GM12872 (cell line): Measurements from ENCODE around the gene RING1.

Experiments used
- TF ChIP-seq, protein P1 (sequence below): IDR thresholded peaks from 3 replicates; pipeline ENCODE4 v1.5.1; 2011; ENCODE audit warnings: low read depth, mild to moderate bottlenecking, low read length, moderate library complexity; ENCODE audit not compliant: insufficient read depth

The RING1 gene

DNA sequence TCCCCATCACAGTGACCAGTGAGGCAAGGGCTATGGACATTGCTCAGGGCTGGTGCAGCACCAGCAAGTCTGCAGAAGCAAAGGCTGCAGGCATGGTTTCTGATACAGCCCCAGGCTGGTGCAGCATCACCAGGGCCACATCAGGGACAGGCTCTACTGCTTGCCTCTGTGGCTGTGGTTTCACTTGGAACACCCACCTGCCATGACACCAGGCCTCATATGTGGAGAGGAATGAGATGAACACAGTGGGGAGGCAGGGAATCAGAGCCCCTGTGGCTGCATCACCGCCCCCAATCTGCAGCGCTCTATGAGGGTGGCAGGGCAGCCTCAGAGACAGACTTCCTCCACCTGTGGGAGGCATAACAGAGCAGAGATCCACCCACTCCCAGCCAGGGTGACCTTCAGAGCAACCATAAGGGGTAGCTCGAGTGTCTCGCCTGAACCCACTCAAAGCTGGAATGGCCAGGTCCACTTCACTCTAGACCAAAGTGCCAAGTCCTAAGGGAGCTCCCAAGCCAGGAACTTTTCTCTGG, 7.9 kb downstream of the RING1 start:
- TF ChIP-seq, protein P1, sequence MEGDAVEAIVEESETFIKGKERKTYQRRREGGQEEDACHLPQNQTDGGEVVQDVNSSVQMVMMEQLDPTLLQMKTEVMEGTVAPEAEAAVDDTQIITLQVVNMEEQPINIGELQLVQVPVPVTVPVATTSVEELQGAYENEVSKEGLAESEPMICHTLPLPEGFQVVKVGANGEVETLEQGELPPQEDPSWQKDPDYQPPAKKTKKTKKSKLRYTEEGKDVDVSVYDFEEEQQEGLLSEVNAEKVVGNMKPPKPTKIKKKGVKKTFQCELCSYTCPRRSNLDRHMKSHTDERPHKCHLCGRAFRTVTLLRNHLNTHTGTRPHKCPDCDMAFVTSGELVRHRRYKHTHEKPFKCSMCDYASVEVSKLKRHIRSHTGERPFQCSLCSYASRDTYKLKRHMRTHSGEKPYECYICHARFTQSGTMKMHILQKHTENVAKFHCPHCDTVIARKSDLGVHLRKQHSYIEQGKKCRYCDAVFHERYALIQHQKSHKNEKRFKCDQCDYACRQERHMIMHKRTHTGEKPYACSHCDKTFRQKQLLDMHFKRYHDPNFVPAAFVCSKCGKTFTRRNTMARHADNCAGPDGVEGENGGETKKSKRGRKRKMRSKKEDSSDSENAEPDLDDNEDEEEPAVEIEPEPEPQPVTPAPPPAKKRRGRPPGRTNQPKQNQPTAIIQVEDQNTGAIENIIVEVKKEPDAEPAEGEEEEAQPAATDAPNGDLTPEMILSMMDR, result no peak

DNA sequence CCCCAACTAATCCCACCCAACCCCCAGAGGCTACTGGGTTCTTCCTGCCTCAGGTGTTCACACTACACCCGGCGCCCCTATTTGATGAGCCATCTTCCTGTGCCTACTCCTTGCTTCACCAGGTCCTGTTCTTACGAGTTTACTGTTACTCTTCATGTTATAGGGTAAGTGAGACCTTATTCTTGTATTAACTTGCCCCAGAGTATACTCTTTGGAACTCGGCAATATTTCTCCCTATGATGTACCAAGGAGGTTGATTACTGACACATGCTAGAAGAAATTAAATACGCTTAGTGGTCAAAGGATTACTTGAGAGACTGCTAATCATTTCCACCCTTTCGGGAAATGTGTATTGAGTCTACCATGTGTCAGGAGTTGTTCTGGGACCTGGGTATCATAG, 8.9 kb downstream of the RING1 start:
- TF ChIP-seq, protein P1, result no peak

DNA sequence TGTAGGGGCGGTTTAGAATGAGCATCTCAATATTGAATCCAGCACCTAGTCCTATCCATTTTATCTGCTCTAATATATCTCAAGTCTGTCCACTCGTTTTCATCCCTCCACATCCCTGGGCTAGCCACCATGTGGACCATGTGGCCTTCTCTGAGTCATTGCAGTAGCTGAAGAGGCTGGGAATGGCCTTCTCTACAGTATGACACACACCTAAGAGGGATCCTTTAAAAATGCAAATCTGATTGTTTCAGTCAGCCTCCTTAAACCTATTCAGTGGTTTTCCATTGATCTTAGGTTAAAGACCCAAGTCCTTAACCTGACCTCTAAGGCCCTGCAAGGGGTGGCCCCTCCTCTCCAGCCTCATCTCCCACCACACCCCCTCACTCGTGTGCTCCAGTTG, 9.4 kb downstream of the RING1 start:
- TF ChIP-seq, protein P1, result no peak

DNA sequence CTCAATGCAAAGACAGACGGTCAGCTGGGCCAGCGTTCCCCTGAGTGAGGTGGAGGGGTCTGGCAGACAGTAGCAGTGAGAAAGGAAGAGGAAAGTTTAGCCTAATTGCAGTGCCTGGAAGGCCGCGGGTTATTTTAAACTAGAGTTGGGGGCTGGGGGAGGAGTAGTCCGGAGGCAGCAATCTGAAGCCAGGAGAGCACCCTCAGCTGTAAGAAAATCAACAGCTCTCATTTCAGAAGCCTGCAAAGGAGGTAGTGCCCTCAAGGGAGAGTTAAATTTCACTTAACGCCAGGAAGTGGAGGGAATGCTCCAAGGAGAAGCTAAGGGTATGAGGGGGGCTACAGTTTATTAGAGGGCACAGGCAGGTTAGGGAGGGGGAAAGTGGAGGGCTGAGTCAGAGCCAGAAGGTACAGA, 26.9 kb downstream of the RING1 start:
- TF ChIP-seq, protein P1, result no peak

DNA sequence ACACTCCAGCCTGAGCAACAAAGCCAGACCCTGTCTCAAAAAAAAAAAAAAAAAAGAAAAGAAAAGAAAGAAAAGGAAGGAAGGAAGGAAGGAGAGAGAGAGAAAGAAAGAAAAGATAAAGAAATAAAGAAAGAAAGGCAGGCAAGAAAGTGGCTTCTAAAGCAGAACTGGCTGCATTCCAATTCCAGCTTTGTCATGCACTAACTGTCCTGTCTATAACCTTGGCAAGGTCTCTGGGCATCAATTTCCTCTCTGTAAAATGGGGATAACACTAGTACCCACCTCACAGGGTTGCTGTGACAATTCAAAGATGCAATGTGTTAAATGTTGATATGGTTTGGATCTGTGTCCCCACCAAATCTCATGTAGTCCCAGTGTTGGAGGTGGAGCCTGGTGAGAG, 28.0 kb downstream of the RING1 start:
- TF ChIP-seq, protein P1, result no peak

DNA sequence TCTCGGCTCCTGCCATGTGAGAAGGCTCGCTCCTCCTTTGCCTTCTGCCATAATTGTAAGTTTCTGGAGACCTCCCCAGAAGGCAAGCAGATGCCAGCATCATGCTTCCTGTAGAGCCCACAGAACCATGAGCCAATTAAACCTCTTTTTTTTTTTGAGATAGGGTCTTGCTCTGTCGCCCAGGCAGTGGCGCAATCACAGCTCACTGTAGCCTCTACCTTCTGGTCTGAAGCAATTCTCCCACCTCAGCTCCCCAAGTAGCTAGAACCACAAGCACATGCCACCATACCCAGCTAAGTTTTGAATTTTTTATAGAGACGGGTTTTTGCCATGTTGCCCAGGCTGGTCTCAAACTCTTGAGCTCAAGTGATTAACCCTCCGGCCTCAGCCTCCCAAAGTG, 28.6 kb downstream of the RING1 start:
- TF ChIP-seq, protein P1, result no peak

DNA sequence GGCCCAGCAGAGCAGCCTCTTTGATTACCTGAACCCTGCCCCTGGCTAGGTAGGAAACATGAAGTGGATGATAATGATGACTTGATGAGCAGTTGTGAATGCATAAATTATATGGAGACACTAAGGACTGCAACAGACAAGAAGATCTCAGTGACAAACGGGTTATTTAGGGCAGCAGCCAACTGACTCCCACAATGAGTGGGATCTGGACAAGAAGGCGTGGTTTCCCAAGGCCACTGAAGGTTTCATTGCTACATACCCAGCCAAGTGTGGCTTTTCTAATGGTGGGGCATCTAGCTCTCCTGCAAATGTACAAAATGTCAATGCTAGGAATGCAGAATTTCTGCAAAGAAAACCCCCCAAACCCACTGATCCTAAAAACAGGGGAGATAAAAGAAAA, 29.4 kb downstream of the RING1 start:
- TF ChIP-seq, protein P1, result no peak
